NCI-H2029 treated with DMSO at 0.1 percent for 48 hours (cell line): ENCODE results near the gene CDH6.

Experiments
- DNase-seq: peaks from one replicate; lab custom pipeline; 2025; lab: John Stamatoyannopoulos, UW

CDH6 gene

DNA sequence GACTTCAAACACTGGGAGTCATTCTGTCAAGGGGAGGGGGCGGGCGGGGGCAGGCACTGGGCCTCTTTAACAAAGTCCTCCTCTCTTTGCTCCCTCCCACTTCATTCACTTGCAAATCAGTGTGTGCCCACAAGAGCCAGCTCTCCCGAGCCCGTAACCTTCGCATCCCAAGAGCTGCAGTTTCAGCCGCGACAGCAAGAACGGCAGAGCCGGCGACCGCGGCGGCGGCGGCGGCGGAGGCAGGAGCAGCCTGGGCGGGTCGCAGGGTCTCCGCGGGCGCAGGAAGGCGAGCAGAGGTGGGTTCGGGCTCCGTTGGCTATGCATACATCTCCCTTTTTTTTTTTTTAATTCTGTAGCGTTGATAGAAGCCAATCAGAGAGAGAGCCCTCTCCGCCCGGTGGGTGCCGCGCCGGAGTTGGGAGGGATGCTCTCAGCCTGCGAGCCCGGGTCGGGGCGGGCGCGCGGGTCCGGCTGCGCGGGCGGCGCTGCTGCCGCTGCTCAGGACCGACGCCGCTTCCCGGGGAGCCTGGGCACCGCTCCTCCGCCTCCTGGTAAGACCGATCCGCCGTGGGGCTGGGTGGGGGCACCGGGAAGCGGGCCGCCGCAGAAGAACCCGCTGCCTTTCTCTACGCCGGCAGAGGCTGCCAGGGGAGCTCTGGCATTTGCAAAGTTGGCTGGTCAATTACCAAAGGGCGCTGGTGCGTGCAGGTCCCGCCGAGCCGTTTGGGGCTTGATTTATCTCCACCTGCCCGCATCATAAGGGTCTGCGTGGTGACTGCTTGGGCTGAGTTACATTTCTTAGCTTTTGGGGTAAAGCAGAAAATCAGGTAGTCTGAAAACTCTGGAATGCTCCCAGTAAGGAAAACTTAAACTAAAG lies at the start of gene CDH6:
TSS of gene CDH6 (plus strand) at position 96 of the 877 bp plus-strand sequence. CDS start 73,788 bp downstream, outside the sequence.
- DNase-seq = no peak

DNA sequence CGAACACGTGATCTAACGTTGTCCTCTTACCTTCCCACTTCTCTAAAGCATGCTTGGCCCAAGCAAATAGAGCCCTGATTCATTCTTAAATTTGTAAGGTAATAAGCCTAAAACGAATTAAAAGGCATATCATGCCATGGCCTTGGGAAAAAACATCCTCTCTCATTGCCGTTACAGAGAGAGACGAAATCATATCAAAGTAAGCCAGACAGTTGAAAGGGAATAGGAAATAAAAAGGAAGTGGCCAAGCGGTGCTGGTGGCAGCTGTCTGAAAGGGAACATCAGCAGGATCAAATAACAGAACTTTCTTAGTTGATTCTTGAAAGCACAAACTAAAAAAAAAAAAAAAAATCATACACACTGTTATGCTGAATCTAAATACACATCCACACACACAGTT lies 49.1 kb upstream of the CDH6 start:
- DNase-seq = no peak

DNA sequence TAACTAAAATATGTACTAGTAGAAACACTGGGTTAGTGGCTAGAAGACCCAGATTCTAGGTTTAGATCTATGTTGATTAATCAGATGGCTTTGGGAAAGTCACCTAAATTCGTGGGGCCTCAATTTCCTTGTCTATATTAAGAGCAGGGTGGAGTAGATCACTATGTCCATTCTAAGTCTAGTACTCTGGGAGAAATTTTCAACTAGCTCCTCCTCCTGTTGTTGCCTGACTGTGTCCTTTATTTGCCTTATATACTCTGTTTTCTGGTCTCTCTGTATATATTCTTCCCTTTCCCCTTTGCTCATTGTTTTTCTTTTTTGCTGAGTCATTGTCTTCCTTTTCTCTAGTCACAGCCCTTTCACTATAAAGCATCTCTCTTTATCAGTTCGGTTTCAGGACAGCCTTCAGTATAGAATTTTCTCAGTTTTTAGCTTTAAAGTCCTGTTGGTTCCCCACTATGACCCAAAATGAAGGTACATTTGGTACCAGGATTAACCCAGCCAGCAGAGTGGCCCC lies 44.5 kb upstream of the CDH6 start:
- no peak for DNase-seq

DNA sequence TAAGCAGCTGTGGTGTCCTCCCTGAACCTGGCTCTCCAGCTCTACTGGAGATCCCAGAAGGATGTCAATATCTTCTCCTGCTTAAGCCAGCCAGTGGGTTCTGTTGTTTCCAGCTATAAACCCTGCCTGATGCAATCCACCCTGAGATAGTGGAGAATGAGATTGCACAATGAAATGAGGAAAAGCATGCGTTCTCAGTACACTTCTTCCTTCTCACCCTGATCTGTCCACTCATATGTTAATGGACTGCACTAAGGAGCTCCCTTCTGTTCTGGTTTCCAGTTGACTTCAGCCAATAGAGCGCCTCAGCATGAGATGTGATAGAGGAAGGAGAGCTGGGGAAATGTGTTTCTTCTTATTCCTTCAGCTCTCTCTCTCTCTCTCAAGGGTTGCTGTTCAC lies 40.0 kb upstream of the CDH6 start:
- DNase-seq = no peak

DNA sequence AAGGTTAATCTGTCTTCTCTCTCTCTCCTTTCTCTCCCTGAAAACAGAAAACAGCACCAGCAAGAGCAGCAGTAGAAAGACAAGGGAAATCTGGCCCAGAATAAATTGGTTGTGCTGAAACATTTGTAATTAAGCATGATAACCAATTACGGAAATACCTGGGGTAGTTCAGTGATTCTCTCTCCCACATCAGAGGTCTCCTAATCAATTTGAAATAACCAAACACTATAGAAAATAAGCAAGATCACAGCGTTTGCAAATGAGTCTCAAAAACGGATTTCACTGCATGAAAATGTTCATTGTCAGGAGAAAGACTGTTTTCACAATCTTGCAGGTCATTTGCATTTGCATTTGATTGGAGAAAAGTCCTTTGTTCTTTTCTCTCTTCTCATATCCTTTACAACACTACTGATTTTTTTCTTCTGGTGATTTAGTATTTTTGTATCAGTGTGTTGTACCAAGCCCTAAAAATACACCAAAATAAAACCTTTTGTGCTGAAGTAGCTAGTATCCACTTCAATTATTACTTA lies 36.8 kb upstream of the CDH6 start:
- DNase-seq = no peak

DNA sequence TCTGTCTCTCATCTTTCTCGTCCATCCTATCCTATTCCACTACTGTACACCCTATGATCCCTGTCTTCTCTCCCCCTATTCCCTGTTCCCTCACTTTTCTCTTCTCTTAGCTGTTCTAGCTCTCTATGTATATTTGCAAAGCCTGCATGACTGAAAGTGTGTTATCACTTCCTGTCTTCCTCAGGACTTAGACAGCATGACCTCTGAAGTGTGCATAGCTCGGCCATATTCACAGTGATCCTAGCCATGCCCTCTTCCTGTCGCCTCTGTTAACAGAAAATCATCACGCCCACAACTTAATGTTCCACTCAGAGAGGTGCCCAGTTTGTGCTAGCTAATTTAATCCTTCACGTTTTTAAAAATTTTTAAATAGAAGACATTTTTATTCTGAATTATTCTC lies 35.8 kb upstream of the CDH6 start:
- no peak for DNase-seq

DNA sequence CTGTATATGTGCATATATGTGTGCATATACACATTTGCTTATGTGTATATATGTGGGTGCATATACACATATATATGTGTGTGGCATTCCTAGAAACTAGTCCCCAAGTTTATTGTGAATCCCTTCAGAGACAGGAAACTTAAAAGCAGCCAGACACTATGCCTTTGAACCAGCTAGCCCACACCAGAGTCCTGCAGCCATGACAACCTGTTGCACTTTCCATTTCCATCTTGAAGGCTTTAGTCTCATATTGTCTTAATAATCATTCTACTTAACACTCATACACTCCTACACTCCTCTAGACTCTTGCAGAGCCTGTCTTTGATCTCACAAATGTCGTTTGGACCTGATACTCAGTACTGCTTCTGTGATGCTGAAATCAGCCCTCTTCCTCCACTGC lies 34.8 kb upstream of the CDH6 start:
- DNase-seq = no peak

DNA sequence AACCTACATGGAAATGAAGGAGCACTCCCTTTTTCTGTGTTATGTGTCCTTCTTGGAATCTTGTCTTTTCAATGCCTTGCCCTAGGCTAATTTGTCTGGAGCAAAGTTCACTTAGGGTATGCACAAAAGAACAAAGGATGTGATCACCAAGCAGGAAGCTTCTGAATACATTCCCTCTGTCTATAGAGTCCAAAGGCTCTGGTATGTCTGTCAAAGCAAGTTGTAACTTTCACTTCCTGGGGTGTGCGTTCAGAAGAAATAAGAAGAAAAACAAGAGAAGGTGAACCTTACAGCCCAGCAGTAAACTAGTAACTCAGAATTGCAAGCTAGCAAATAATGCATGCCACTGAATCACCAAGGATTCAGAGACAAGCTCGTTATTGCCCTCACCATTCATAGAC lies 31.7 kb upstream of the CDH6 start:
- DNase-seq = no peak

DNA sequence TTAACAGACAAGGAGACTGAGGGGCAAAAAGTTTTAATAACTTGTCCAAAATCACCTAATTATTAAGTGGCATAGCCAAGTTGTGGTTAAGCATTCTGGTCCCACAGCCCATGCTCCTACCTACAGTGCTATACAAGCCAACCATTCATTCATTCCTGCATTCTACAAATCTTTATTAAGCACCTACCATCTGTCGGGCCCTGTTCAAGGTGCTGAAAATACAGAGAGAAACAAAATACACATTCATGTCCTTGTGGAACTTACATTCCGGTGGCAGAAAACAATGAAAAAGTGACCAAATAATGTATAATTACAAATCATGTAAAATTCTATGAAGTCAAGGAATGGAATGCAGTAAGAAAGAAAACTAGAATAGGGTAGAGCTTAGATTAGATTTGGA lies 27.8 kb upstream of the CDH6 start:
- DNase-seq = no peak

DNA sequence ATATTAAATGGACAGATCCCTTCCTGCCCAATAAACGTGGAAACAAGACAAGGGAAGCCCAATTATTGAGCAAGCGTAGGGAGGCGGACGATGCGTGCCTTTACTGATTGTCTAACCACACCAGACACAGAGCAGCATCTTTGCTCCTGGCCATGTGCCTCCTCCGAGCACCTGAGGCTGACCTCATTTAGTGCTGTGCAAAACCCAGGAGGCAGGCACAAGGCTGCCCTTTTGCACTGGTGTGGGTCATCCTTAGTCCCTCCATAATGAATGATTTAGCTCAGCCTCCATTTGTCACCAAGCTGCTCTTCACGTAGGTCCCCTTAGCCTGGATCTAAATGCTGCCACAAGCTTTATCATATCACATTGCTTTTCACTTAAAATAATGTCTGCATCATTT lies 24.1 kb upstream of the CDH6 start:
- no peak for DNase-seq

DNA sequence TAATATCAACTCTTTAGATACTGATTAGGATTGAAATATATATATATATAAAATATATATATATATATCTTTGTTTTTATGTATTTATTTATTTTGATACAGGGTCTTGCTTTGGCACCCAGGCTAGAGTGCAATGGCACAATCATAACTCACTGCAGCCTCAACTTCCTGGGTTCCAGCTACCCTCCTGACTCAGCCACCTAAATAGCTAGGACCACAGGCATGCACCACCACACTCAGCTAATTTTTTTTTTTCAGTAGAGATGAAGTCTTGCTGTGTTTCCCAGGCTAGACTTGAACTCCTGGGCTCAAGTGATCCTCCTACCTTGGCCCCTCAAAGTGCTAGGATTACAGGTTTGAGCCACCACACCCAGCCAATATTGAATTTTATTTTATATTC lies 20.6 kb upstream of the CDH6 start:
- no peak for DNase-seq

DNA sequence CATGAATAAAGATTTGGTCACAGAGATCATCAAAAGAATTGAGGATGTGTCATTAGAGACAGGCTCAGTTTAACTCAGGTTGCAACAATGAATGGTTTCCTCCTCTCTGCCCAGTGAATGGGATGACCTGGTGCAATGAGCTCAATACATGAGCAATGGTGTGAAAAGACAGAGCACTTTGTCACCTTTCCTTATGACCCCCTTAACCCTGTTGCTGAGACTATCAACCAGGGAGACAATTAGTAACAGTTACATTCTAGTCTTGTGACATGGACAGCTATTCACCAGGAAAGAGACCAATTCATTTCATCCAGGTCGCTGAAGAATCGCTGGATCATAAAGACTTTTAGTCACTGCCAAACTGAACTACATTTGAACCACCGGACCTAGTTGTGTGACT lies 19.9 kb upstream of the CDH6 start:
- no peak for DNase-seq

DNA sequence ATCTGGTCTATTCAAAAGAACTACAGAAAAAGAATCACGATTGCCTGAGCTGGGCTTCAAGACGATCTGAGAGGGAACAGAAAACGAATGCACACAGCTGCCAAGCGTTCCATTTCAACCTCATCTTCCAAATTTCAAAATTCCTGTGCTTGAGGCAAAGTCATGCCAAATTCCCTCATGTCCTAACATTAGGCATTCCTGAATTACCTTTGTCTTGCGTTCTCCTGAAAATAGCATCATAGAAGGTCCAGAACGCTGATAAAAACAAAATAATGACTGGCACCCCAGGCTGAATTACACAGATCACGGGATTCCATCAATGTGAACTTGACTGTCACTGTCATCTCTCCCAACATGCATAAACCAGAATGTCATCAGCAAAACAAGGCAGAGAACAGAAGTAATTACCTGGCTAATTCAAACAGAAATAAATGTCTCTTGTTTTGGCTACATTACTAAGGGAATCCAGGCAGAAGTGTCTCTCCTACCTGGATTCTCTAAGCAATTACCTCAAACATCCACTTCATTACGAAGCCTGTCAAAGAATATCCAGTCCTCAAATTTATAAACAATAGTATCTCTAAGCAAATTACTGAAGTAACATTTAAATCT lies 12.0 kb upstream of the CDH6 start:
- DNase-seq = no peak

DNA sequence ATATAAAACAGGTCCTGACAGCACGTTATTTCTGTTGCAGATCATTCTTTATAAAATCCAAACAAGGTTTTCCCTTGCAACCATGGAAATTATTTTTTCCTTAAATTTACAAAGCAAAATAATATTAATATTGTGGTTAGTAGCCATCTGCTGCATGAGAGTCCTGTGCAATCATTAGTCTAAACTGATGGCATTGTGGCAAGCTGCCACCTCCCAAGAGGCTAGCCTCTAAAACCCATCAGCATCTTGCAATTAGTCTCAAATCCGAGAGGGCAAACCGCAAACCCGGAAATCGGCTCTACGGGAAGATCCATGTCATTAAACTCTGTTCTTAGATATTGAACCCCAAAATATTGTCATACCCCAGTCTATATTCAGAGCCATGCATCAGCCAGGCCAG lies 11.3 kb upstream of the CDH6 start:
- DNase-seq = no peak

DNA sequence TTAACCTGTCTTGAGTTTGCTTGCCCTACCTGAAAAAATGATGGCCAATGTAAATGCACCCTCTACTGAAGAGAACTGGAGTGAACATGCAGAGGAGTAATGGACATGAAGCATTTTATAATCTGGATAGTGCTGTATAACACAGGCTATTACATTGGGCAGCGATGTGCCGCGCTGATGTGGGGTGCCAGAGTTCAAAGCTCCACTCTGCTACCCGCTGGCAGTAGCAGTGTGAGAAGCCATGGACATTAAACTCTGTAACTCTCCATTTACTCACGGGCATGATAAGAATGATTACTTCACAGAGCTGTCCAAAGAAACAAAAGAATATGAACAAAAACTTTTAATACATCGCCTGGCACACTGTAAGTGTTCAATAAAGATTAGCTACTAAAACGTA lies 7.5 kb upstream of the CDH6 start:
- no peak for DNase-seq

DNA sequence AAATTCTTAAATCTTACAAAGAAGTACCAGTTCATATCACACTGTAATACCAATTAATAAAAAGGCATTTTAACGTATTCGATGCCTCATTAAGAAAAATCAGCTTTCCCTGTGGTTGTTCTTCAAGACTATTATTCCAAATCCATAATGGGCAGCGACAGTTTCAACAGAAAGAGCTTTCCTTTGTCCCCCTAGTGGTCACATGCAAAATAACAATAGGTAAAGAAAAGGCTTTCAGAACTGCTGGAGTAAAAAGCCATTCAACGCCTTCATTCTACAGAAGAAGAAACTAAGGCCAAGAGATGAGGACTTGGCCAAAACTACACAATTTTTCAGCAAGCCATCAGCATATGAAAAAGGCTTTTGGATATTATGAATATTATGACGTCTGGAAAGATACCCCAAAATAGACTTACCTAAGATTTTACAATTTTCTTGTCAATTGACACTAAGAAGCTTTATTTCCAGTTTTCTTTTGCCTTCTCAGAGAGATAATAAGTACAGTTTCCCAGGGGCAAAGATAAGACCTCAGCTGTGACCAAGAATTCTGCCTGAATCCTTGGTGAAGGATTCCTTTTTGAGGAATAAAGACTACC lies 6.7 kb upstream of the CDH6 start:
- DNase-seq = peak; percentile 23

DNA sequence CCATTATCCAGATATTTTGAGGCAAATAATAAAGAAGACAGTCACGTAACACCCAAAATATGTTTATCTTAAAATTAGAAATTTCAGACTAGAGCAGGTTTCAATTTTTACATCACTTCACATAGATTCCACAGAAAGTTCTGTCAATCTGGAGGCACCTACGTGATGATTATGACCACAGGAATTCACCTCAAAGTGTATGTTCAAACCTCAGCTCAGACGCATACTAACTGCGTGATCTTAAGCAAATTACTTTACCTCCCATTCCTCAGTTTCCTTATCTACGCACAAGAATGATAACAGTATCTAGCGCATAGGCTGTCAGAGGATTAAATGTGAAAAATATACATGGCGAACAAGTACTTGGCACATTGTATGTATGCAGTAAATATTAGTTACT lies 5.9 kb upstream of the CDH6 start:
- no peak for DNase-seq

DNA sequence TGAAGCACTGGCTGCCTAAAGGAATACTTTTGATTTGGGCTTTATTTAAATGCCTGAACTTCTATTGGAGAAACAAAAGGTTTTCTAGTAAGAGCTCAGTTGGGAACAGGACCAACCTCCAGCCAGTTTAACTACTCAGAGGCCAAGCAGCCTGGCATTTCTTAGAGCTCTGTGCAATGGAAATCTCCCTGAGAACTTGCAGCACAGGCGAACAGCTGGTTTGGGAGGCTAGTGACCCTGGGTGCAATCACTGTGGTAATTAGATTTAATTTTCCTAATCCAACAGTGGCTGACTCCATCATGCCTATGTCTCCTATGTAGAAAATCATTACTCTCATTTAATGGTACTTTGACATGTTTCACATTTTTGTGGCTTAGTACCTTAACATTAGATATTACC lies 1.0 kb upstream of the CDH6 start:
- DNase-seq = no peak

DNA sequence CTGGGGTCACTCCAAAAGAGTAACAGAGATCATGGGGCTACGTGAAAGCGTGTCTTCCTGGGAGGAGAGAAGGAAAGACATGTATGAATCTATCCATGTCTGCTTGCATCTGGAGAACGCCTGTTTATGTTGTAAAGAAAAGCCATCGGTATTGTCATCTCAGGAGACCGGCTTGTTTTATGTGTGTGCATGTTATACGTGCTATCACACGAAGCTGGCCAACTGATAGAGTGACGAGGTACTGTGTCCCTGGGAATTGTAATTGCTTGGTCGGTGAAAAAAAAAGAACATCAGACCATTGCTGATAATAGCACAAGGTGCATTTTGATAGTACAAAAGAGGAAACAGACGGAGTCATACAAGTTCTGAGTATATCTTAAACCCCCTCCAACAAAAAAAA lies 370 bp upstream of the CDH6 start:
- DNase-seq = no peak

DNA sequence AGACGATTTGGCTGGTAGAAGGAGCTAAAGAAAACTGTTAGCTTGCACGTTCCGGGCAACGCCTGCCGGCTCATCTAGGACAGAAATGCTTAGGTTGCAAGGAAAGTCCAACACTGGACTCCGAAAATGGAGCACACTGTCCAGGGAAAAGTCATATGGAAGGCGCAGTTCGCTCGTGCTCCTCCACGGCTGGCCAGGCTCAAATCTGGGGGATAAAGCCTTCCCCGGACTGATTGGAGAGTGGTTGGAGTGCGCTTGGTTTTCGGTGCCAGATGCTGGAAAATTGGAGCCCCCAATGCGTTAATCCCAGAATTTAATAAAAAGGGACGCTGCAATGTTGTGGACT lies 955 bp downstream of the CDH6 start:
- no peak for DNase-seq

DNA sequence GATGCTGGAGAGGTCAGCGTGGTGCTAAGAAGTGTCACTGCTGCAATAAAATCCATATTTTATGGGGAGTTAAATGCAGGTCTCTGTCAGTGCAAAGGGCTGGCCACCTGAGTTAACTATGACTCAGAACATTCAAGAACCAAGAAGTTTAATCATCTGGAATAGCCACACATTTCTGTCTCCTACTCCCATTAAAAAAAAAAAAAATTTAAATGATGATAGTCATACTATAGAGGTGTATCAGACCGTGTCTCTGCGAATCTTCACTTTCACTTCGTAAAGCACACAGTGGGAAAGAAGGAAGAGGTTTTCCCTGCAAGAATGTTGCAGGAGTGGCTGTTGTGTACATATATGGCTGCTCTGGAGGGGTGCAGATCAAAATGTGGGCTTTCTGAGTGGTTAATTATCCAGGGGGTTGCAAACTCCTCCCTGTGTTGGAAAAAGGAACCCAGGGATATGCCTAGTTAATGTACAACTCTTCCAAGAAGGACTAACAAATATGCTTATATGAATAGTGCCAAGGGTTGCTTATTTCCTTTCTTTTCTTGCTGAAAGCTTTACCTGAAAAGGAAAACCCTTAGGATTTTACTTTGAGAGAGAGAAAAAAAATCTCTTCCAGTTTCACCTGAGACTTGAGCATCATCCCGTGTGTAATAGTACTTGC lies 1.5 kb downstream of the CDH6 start:
- DNase-seq = no peak

DNA sequence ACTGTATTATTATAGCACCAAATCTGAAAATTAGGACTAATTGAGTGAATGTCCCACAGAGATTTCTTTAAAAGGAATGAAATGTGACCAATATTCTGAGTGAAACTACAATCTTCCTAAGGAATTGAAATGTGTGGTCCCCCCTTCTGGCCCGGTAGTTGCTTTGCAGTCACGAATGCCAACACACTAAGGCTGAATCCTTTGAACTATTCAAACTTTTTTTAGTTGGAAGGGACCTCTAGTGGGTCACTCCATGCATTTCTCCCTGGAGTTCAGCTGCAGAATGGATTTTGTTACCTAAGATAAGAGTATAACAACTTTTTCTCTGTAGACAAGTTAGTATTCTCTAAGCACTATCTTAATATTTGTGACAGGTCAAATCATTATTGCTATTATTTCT lies 2.8 kb downstream of the CDH6 start:
- DNase-seq = no peak

DNA sequence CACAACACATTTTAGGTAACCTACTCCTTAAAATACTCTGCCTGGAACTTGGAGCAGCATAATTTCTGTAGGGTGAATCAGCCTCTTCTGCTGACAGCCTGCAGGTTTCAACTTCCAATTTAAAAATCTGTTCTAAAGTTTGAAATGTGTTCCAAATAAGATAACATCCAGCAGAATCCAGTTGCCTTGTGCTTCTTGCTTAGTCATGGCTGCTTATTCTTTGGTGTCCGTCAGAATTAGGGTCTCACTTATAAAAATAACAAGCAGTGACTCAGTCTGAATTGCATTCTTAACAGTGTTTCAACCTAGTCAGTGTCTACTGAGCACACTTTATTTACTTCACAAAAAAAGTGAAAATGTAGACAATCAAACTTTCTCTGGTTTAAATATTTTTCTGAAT lies 3.7 kb downstream of the CDH6 start:
- DNase-seq = no peak
